Parathyroid adenoma (tissue), 2 donors: ENCODE data around the gene CCDC107.

ENCODE experiments used
- H2AFZ ChIP-seq: fragments of 300-600 bp; sonication (generic); one replicate; pipeline ENCODE4 v1.7.0; 2017; ENCODE audit warnings: antibody characterized with exemption, mild to moderate bottlenecking
- H3K27ac ChIP-seq: fragments of 300-600 bp; sonication (generic); one replicate; pipeline ENCODE4 v1.7.0; 2017
- H3K27me3 ChIP-seq: fragments of 300-600 bp; sonication (generic); one replicate; pipeline ENCODE4 v1.7.0; 2017; ENCODE audit warnings: low read length; ENCODE audit not compliant: control insufficient read depth, insufficient read depth
- H3K36me3 ChIP-seq: fragments of 300-600 bp; sonication (generic); one replicate; pipeline ENCODE4 v1.7.0; 2017; ENCODE audit warnings: low read length; ENCODE audit not compliant: control insufficient read depth, insufficient read depth
- H3K4me1 ChIP-seq: fragments of 300-600 bp; sonication (generic); one replicate; pipeline ENCODE4 v1.7.0; 2017; ENCODE audit warnings: control low read depth
- H3K4me2 ChIP-seq: fragments of 300-600 bp; sonication (generic); one replicate; pipeline ENCODE4 v1.7.0; 2017; ENCODE audit warnings: low read length
- H3K4me3 ChIP-seq: fragments of 300-600 bp; sonication (generic); one replicate; pipeline ENCODE4 v1.7.0; 2017; ENCODE audit warnings: low read depth, low read length
- H3K79me2 ChIP-seq: fragments of 300-600 bp; sonication (generic); one replicate; pipeline ENCODE4 v1.7.0; 2017; ENCODE audit warnings: control low read depth
- H3K9ac ChIP-seq: fragments of 300-600 bp; sonication (generic); one replicate; pipeline ENCODE4 v1.7.0; 2017; ENCODE audit warnings: mild to moderate bottlenecking
- H3K9me3 ChIP-seq: fragments of 300-600 bp; sonication (generic); one replicate; pipeline ENCODE4 v1.7.0; 2017; ENCODE audit warnings: low read length; ENCODE audit not compliant: control insufficient read depth
- CTCF ChIP-seq: fragments of 300-600 bp; sonication (generic); IDR thresholded peaks from one replicate; pipeline ENCODE4 v1.7.0; 2017; ENCODE audit warnings: antibody characterized with exemption, mild to moderate bottlenecking
- donor health status: primary hyperparathyroidism.

The CCDC107 gene

GRCh38 chr9:35705836-35706430, 47.8 kb downstream of the CCDC107 start:
- Histone ChIP-seq H3K36me3 (no peaks in the 10 kb centered on the region), H2AFZ (no peak overlapping the region), H3K4me3 (no peak overlapping the region), H3K4me1 (no peaks in the 10 kb centered on the region), H3K79me2 (no peaks in the 10 kb centered on the region), H3K27ac (no peak overlapping the region), H3K9me3 (no peaks in the 10 kb centered on the region), H3K9ac (no peak overlapping the region), H3K27me3 (no peaks in the 10 kb centered on the region), H3K4me2 (no peak overlapping the region)
- no peak for TF ChIP-seq CTCF

- Histone ChIP-seq H3K27ac (no peak overlapping the region), H3K27me3 (no peaks in the 10 kb centered on the region), H3K9ac (no peak overlapping the region), H3K9me3 (no peaks in the 10 kb centered on the region), H2AFZ (no peak overlapping the region), H3K4me3 (no peak overlapping the region), H3K4me2 (no peak overlapping the region), H3K4me1 (peaks cover 2% of the 10 kb centered on the region), H3K79me2 (no peaks in the 10 kb centered on the region), H3K36me3 (no peaks in the 10 kb centered on the region)
- TF ChIP-seq CTCF, result no peak
These were observed 48.9 kb downstream of the CCDC107 start for GRCh38 chr9:35706951-35707350.

GRCh38 chr9:35708146-35708545, 50.1 kb downstream of the CCDC107 start:
- Histone ChIP-seq H3K9me3 (no peaks in the 10 kb centered on the region), H3K9ac (no peak overlapping the region), H3K4me1 (peaks cover 5% of the 10 kb centered on the region), H2AFZ (no peak overlapping the region), H3K4me2 (no peak overlapping the region), H3K27me3 (no peaks in the 10 kb centered on the region), H3K27ac (no peak overlapping the region), H3K4me3 (no peak overlapping the region), H3K36me3 (no peaks in the 10 kb centered on the region), H3K79me2 (no peaks in the 10 kb centered on the region)
- no peak for TF ChIP-seq CTCF

GRCh38 chr9:35710818-35711500, 52.9 kb downstream of the CCDC107 start:
- Histone ChIP-seq H3K4me1 (peaks cover 5% of the 10 kb centered on the region), H3K27me3 (no peaks in the 10 kb centered on the region), H3K79me2 (no peaks in the 10 kb centered on the region), H3K36me3 (no peaks in the 10 kb centered on the region), H3K4me2 (no peak overlapping the region), H2AFZ (no peak overlapping the region), H3K9ac (no peak overlapping the region), H3K4me3 (no peak overlapping the region), H3K9me3 (no peaks in the 10 kb centered on the region), H3K27ac (peak overlapping the region; percentile 60)
- TF ChIP-seq CTCF, result no peak
